ENCODE results near the gene NOSTRIN.

NOSTRIN gene

DNA sequence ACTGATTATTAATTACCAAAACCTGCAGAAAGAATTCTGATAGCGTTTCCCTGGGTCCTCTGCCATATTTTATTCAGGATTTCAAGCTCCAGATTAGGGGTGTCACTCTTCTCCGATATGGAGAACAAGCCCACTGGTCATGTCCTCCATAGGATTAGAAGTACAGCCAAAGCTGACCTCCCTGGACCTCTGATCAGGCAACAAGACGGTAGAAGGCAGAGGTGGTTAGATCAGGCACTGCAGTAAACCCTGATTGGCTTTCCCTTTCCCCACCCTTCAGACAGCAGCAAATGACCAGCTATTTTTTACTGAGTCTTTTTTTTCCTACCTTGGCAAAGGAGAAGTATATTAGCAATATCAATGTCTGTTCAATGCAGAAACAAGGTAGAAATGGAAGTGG is 50.0 kb downstream of the NOSTRIN start:
- Histone ChIP-seq H4K20me1 (ENCODE audit: low read depth, low read length) (no peaks in the 10 kb centered on the region), H3K4me2 (ENCODE audit: low read depth, low read length, poor library complexity, severe bottlenecking) (no peak overlapping the region), H3K36me3 (ENCODE audit: low read length) (no peaks in the 10 kb centered on the region), H3F3A (ENCODE audit: insufficient read depth) (no peaks in the 10 kb centered on the region), H3K27ac (ENCODE audit: low read depth, low read length) (no peak overlapping the region), H3K4me3 (ENCODE audit: insufficient read depth, low read length, poor library complexity, severe bottlenecking) (no peak overlapping the region), H2AFZ (ENCODE audit: low read depth, low read length, severe bottlenecking) (no peak overlapping the region), H3K79me2 (ENCODE audit: insufficient read depth, low read length) (no peaks in the 10 kb centered on the region), H3K9ac (ENCODE audit: low read length) (no peak overlapping the region), H3K9me3 (ENCODE audit: insufficient read depth, low read length) (no peaks in the 10 kb centered on the region), H3K27me3 (ENCODE audit: low read length) (no peaks in the 10 kb centered on the region), H3K9me2 (replicated peaks; ENCODE audit: insufficient read depth, low read length) (no peaks in the 10 kb centered on the region)
- TF ChIP-seq EZH2phosphoT487 (conservative IDR thresholded peaks at IDR 0.05; ENCODE audit: low read length), result no peak
- TF ChIP-seq, protein P1, sequence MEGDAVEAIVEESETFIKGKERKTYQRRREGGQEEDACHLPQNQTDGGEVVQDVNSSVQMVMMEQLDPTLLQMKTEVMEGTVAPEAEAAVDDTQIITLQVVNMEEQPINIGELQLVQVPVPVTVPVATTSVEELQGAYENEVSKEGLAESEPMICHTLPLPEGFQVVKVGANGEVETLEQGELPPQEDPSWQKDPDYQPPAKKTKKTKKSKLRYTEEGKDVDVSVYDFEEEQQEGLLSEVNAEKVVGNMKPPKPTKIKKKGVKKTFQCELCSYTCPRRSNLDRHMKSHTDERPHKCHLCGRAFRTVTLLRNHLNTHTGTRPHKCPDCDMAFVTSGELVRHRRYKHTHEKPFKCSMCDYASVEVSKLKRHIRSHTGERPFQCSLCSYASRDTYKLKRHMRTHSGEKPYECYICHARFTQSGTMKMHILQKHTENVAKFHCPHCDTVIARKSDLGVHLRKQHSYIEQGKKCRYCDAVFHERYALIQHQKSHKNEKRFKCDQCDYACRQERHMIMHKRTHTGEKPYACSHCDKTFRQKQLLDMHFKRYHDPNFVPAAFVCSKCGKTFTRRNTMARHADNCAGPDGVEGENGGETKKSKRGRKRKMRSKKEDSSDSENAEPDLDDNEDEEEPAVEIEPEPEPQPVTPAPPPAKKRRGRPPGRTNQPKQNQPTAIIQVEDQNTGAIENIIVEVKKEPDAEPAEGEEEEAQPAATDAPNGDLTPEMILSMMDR (IDR thresholded peaks at IDR 0.05; ENCODE audit: insufficient read depth, low read length, poor library complexity, severe bottlenecking), result no peak

DNA sequence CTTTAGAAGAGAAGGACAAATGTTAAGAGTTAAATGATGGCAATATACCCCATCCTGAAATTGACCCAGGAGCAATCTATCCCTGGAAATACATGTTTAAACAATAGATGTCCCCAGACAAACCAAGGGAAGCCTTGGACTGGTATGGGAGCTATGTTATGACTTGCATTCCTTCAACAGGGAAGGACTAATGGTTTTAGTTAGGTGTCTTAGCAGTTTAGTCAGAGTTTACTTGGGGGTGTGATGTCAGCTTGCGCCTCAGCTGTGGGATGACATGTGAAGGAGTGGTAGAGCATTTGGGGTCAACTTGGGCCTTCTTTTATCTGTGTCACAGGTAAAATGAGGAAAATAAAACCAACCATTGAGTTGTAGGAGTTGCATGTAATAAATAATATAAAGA is 51.0 kb downstream of the NOSTRIN start:
- no peak overlapping the region for H3K27ac ChIP-seq (ENCODE audit: low read depth, low read length)
- H3K9ac ChIP-seq (ENCODE audit: low read length), result no peak overlapping the region
- no peak overlapping the region for H3K4me3 ChIP-seq (ENCODE audit: insufficient read depth, low read length, poor library complexity, severe bottlenecking)
- no peaks in the 10 kb centered on the region for H4K20me1 ChIP-seq (ENCODE audit: low read depth, low read length)
- H3K4me2 ChIP-seq (ENCODE audit: low read depth, low read length, poor library complexity, severe bottlenecking), result no peak overlapping the region
- no peaks in the 10 kb centered on the region for H3K27me3 ChIP-seq (ENCODE audit: low read length)
- H3K79me2 ChIP-seq (ENCODE audit: insufficient read depth, low read length), result no peaks in the 10 kb centered on the region
- no peak overlapping the region for H2AFZ ChIP-seq (ENCODE audit: low read depth, low read length, severe bottlenecking)
- TF ChIP-seq, protein P1 (IDR thresholded peaks at IDR 0.05; ENCODE audit: insufficient read depth, low read length, poor library complexity, severe bottlenecking), result no peak
- no peak for TF ChIP-seq EZH2phosphoT487 (conservative IDR thresholded peaks at IDR 0.05; ENCODE audit: low read length)
- no peaks in the 10 kb centered on the region for H3F3A ChIP-seq (ENCODE audit: insufficient read depth)
- no peaks in the 10 kb centered on the region for H3K9me3 ChIP-seq (ENCODE audit: insufficient read depth, low read length)
- no peaks in the 10 kb centered on the region for H3K36me3 ChIP-seq (ENCODE audit: low read length)
- H3K9me2 ChIP-seq (replicated peaks; ENCODE audit: insufficient read depth, low read length), result no peaks in the 10 kb centered on the region

DNA sequence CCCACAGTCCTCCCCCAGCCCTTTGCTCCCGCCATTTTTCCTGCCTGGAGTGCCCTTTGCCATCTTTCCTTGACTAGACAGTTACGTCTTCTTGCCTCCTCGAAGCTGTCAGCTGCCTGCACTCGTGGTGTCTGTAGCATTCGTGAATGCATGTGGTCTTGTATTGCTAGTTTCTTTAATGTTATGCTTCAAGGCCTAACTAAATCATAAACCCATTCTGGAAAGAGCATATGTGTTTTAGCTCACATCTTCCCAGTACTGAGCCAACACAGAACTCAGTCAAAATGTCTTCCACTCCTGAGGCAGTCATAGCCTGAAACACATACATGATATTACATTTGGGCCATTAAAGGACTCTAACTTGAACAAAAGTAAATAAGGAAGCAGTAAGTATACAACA is 52.2 kb downstream of the NOSTRIN start:
- H3K4me3 ChIP-seq (ENCODE audit: insufficient read depth, low read length, poor library complexity, severe bottlenecking), result no peak overlapping the region
- H3K27ac ChIP-seq (ENCODE audit: low read depth, low read length), result no peak overlapping the region
- TF ChIP-seq, protein P1 (IDR thresholded peaks at IDR 0.05; ENCODE audit: insufficient read depth, low read length, poor library complexity, severe bottlenecking), result no peak
- no peak for TF ChIP-seq EZH2phosphoT487 (conservative IDR thresholded peaks at IDR 0.05; ENCODE audit: low read length)
- H4K20me1 ChIP-seq (ENCODE audit: low read depth, low read length), result no peaks in the 10 kb centered on the region
- no peaks in the 10 kb centered on the region for H3K9me3 ChIP-seq (ENCODE audit: insufficient read depth, low read length)
- H3K36me3 ChIP-seq (ENCODE audit: low read length), result no peaks in the 10 kb centered on the region
- no peak overlapping the region for H3K4me2 ChIP-seq (ENCODE audit: low read depth, low read length, poor library complexity, severe bottlenecking)
- no peaks in the 10 kb centered on the region for H3K79me2 ChIP-seq (ENCODE audit: insufficient read depth, low read length)
- no peak overlapping the region for H3K9ac ChIP-seq (ENCODE audit: low read length)
- H3K9me2 ChIP-seq (replicated peaks; ENCODE audit: insufficient read depth, low read length), result no peaks in the 10 kb centered on the region
- no peaks in the 10 kb centered on the region for H3F3A ChIP-seq (ENCODE audit: insufficient read depth)
- H3K27me3 ChIP-seq (ENCODE audit: low read length), result no peaks in the 10 kb centered on the region
- H2AFZ ChIP-seq (ENCODE audit: low read depth, low read length, severe bottlenecking), result no peak overlapping the region

All from SU-DHL-6 (cell line).